Spleen (tissue), 7 donors: ENCODE data around the gene HIPK2.

Source experiments
- POLR2A ChIP-seq, 3 donors: fragments of 450-650 bp; IDR thresholded peaks; one replicate each; pipeline ENCODE4 v1.5.1; 2017; ENCODE audit warnings: antibody characterized with exemption in 3 of 3, mild to moderate bottlenecking in 1 of 3
- POLR2AphosphoS5 ChIP-seq, 3 donors: sonication (generic); formaldehyde crosslinking; IDR thresholded peaks; one replicate each; pipeline ENCODE4 v1.5.1; 2017; ENCODE audit warnings: antibody characterized with exemption in 3 of 3
- TF ChIP-seq, protein P1 (sequence below), 11 experiments: fragments of 200-600 bp in 7 of 11; fragments of 450-650 bp in 4 of 11; sonication (generic) in 4 of 11; IDR thresholded peaks in 8 of 11; conservative IDR thresholded peaks in 3 of 11; 1 replicate in 7 of 11; 2 replicates in 4 of 11; pipeline versions ENCODE4 v1.4.0 to v1.8.0; 2016 to 2021; ENCODE audit warnings: antibody characterized with exemption in 11 of 11, inconsistent platforms in 4 of 11, mild to moderate bottlenecking in 1 of 11
- donor health status: DM: no; HTN: no; CAD: no; lungs with moderate emphysema.
- donor health status: DM: no; HTN: no; CAD: no.
- donor health status: DM: no; HTN: no; CAD: no.

DNA sequence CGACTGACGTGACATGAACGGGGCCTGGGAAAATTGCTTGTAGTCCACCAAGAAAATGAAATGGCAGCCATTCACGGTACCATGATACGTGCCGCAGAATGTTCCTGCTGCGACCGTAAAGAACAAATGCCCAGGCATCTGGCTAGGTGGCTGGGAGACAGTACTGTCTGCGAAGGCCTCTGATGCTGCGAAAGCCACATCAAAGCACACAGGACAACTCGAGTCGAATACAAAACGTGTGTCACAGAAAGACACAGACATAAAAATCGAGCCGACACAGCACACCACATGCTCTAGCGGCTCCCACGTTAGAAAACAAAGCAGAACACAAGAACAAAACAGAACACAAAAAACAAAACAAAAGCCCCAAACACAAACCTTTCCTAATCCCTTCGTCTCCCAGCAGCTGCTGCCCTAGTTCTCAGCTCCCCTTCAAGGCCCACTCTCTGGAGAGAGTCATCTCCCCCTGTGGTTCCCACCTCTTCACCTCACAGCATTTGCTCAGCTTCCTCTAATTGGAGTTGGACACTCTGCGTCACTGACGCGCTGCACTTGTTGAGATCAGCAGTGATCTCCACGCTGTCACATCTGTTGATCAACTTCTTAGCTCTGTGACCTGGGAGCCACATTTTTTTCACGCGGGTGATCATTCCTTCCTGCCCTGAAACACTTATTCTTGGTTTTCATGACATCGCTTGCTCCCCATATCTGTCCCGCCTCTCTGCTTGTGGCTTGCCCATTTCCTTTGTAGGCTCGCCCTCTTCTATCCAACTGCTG lies 142.1 kb downstream of the HIPK2 start:
- TF ChIP-seq, protein P1, sequence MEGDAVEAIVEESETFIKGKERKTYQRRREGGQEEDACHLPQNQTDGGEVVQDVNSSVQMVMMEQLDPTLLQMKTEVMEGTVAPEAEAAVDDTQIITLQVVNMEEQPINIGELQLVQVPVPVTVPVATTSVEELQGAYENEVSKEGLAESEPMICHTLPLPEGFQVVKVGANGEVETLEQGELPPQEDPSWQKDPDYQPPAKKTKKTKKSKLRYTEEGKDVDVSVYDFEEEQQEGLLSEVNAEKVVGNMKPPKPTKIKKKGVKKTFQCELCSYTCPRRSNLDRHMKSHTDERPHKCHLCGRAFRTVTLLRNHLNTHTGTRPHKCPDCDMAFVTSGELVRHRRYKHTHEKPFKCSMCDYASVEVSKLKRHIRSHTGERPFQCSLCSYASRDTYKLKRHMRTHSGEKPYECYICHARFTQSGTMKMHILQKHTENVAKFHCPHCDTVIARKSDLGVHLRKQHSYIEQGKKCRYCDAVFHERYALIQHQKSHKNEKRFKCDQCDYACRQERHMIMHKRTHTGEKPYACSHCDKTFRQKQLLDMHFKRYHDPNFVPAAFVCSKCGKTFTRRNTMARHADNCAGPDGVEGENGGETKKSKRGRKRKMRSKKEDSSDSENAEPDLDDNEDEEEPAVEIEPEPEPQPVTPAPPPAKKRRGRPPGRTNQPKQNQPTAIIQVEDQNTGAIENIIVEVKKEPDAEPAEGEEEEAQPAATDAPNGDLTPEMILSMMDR (IDR thresholded peaks at IDR 0.05 in 8 of 11, conservative IDR thresholded peaks at IDR 0.05 in 3 of 11): no peak
- TF ChIP-seq POLR2AphosphoS5 (IDR thresholded peaks at IDR 0.05) (no peak), POLR2A (IDR thresholded peaks at IDR 0.05) (no peak)
